Activated T-cell treated with anti-CD3 and anti-CD28 coated beads, Interleukin-2, amount 50 U/mL, for 24 hours (primary cell): ENCODE data around the gene KLHL42.
"Not testable (repeated sequence)": the region's sequence is repeated elsewhere in the genome, so short reads cannot be mapped to it uniquely, and the experiment has no call there.

Source experiments
- DNase-seq: peaks from one replicate; pipeline ENCODE4 v3.0.0-alpha.2; 2020
- H3K27ac Mint-ChIP-seq: 2 replicates; pipeline ENCODE4 v1.8.0; 2020; ENCODE audit warnings: mild to moderate bottlenecking, mixed read lengths
- H3K27me3 Mint-ChIP-seq: 2 replicates; pipeline ENCODE4 v1.8.0; 2020; ENCODE audit warnings: mixed read lengths
- H3K36me3 Mint-ChIP-seq: 2 replicates; pipeline ENCODE4 v1.8.0; 2020; ENCODE audit warnings: low read depth, mixed read lengths
- H3K4me1 Mint-ChIP-seq: 2 replicates; pipeline ENCODE4 v1.8.0; 2020; ENCODE audit warnings: low read depth, mixed read lengths
- H3K4me3 Mint-ChIP-seq: 2 replicates; pipeline ENCODE4 v1.8.0; 2020; ENCODE audit warnings: mild to moderate bottlenecking, moderate library complexity, mixed read lengths
- H3K9me3 Mint-ChIP-seq: 2 replicates; pipeline ENCODE4 v1.8.0; 2020; ENCODE audit warnings: mixed read lengths

Gene KLHL42, protein sequence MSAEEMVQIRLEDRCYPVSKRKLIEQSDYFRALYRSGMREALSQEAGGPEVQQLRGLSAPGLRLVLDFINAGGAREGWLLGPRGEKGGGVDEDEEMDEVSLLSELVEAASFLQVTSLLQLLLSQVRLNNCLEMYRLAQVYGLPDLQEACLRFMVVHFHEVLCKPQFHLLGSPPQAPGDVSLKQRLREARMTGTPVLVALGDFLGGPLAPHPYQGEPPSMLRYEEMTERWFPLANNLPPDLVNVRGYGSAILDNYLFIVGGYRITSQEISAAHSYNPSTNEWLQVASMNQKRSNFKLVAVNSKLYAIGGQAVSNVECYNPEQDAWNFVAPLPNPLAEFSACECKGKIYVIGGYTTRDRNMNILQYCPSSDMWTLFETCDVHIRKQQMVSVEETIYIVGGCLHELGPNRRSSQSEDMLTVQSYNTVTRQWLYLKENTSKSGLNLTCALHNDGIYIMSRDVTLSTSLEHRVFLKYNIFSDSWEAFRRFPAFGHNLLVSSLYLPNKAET

DNA sequence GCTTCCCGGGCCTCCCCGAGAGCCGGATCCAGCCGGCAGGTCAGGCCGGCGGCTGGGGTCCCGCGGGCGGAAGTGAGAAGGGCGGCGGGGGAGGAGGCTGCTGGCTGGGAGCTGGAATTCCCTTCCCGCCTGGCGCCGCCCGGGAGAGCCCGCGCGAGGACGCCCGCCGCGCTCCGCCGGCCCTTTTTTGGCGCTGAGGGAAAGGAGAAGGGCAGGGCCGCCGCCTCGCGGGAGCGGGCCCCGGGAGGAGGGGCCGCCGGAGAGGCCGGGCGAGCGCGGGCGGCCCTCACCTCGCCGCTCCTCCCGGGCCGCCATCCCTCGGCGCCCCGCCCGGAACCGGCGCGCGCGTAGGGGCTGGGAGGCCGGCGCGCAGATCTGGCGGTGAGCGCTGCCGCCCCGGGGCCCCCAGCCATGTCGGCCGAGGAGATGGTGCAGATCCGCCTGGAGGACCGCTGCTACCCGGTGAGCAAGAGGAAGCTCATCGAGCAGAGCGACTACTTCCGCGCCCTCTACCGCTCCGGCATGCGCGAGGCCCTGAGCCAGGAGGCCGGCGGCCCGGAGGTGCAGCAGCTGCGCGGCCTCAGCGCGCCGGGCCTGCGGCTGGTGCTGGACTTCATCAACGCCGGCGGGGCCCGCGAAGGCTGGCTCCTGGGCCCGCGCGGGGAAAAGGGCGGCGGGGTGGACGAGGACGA is at the start of gene KLHL42, which contains the start of gene MANSC4:
TSS of gene KLHL42 (plus strand) at position 314 of the 692 bp plus-strand sequence. CDS start at position 412, 98 bp downstream.
TSS of gene MANSC4 (minus strand) at position 317 of the 692 bp plus-strand sequence. CDS start 8,960 bp downstream, outside the sequence.
- H3K9me3 Mint-ChIP-seq = no peaks in the 10 kb centered on the region
- H3K4me3 Mint-ChIP-seq = peak within 1 kb of the TSS; percentile 81
- peaks cover 35% of the 10 kb centered on the region for H3K4me1 Mint-ChIP-seq
- peaks cover 26% of the 10 kb centered on the region for H3K36me3 Mint-ChIP-seq
- H3K27ac Mint-ChIP-seq = peak within 1 kb of the TSS; percentile 79
- DNase-seq = peak; percentile 82
- peaks cover 3% of the 10 kb centered on the region for H3K27me3 Mint-ChIP-seq

DNA sequence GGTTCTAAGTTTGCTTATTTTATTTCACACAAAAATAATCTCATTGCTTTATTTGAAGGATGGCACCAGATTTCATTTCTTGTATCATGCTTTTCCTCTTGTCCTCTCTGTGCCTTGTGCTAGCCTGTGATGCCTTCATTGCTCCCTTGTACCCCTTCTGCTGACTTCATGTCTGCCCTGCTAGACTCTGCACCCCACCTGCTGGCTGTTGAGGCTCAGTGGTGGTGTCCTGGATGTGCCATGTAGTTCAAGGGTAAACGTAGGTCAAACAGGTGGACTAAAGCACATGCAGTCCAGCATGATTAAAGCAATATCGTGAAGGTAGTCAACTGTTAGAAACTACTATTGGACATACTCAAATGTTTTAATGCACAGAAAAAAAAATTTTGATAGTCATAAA is 47.8 kb upstream of the KLHL42 start:
- Mint-ChIP-seq H3K9me3 (no peaks in the 10 kb centered on the region), H3K36me3 (peaks cover 79% of the 10 kb centered on the region), H3K27ac (no peak overlapping the region), H3K27me3 (no peaks in the 10 kb centered on the region), H3K4me3 (no peak overlapping the region), H3K4me1 (no peaks in the 10 kb centered on the region)
- DNase-seq = no peak

DNA sequence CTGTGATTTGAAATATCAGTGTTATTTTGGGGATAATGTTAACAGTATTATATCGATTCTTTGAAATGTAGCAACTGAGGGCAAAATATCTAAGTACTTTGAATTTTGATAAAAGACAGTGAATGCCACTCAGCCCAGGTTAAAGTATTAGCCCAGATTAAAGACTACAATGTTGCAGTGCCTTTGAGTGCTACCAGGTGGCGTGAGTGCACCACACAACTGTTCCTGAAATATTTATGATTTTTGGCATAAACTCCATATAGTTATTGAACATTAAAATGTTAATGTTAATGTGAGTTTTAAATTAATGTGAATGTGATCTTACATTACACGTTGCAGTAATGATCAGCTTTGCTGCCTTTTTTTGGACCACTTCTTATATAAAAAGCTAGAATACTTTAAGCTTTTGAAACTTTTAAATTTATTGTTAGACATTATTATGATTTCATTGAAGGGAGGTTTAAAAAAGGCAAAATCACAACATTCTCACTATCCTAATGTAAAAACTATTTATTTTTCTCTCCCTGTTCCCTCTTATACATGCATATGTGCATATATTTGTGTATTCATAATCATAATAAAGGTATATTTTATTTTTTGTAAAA is 46.9 kb upstream of the KLHL42 start:
- DNase-seq = peak; percentile 45

GRCh38 chr12:27733791-27734190 is 46.2 kb upstream of the KLHL42 start:
- Mint-ChIP-seq H3K27ac (no peak overlapping the region), H3K9me3 (no peaks in the 10 kb centered on the region), H3K4me1 (no peaks in the 10 kb centered on the region), H3K4me3 (no peak overlapping the region), H3K36me3 (peaks cover 82% of the 10 kb centered on the region), H3K27me3 (no peaks in the 10 kb centered on the region)
- DNase-seq = no peak

More for the DNA sequence above, 46.9 kb upstream of the KLHL42 start:
- Mint-ChIP-seq H3K4me3 (no peak overlapping the region), H3K27ac (no peak overlapping the region), H3K4me1 (no peaks in the 10 kb centered on the region), H3K27me3 (no peaks in the 10 kb centered on the region), H3K36me3 (peaks cover 85% of the 10 kb centered on the region), H3K9me3 (no peaks in the 10 kb centered on the region)

DNA sequence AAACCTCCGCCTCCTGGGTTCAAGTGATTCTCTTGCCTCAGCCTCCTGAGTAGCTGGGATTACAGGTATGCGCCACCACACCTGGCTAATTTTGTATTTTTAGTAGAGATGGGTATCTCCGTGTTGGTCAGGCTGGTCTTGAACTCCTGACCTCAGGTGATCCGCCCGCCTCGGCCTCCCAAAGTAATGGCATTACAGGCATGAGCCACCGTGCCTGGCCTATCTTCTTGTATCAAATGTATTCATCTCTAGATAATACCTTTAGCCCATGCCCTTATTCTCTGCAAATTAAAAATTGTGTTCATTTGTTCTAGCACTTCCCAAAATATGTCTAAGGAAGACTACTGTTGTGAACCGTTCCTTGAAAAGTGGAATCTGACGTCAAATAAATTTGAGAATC is 45.7 kb upstream of the KLHL42 start:
- not testable (repeated sequence) for H3K4me3 Mint-ChIP-seq, H3K9me3 Mint-ChIP-seq, H3K4me1 Mint-ChIP-seq, H3K27ac Mint-ChIP-seq, DNase-seq, H3K27me3 Mint-ChIP-seq
- H3K36me3 Mint-ChIP-seq = peaks cover 82% of the 10 kb centered on the region

GRCh38 chr12:27743601-27744000 is 36.4 kb upstream of the KLHL42 start:
- peaks cover 88% of the 10 kb centered on the region for H3K36me3 Mint-ChIP-seq
- H3K4me3 Mint-ChIP-seq = no peak overlapping the region
- H3K27ac Mint-ChIP-seq = no peak overlapping the region
- no peaks in the 10 kb centered on the region for H3K27me3 Mint-ChIP-seq
- DNase-seq = no peak
- peaks cover 9% of the 10 kb centered on the region for H3K4me1 Mint-ChIP-seq
- no peaks in the 10 kb centered on the region for H3K9me3 Mint-ChIP-seq

GRCh38 chr12:27745734-27746133 is 34.3 kb upstream of the KLHL42 start:
- H3K4me3 Mint-ChIP-seq, H3K27me3 Mint-ChIP-seq, DNase-seq, H3K27ac Mint-ChIP-seq, H3K9me3 Mint-ChIP-seq, H3K4me1 Mint-ChIP-seq: not testable (repeated sequence)
- peaks cover 86% of the 10 kb centered on the region for H3K36me3 Mint-ChIP-seq

GRCh38 chr12:27747111-27747820 is 32.8 kb upstream of the KLHL42 start:
- Mint-ChIP-seq H3K27ac (no peak overlapping the region), H3K4me1 (peaks cover 2% of the 10 kb centered on the region), H3K9me3 (no peaks in the 10 kb centered on the region), H3K4me3 (no peak overlapping the region), H3K27me3 (no peaks in the 10 kb centered on the region), H3K36me3 (peaks cover 84% of the 10 kb centered on the region)
- DNase-seq = no peak

GRCh38 chr12:27751386-27752047 is 28.5 kb upstream of the KLHL42 start:
- no peaks in the 10 kb centered on the region for H3K9me3 Mint-ChIP-seq
- H3K4me1 Mint-ChIP-seq = peaks cover 2% of the 10 kb centered on the region
- H3K27ac Mint-ChIP-seq = peak overlapping the region; percentile 44
- no peak overlapping the region for H3K4me3 Mint-ChIP-seq
- peaks cover 75% of the 10 kb centered on the region for H3K36me3 Mint-ChIP-seq
- H3K27me3 Mint-ChIP-seq = no peaks in the 10 kb centered on the region
- DNase-seq = no peak

DNA sequence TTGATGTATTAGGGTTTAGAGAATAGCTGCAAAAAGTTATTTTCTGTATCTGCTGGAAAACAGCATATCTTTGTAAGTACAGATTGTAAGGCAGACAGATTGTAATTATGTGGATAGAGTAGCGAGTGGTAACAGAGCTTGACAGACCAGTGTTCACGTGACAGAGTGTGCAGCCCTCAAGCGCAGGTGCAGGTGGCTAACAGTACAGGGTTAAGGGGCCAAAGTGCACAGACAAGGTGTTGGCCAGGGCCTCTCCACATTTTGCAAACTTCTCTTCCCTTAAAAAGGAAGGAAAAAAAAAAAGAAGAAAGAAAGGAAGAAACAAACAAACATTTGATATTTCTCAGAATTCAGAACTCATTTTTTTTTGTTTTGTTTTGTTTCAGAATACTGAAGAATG is 25.2 kb upstream of the KLHL42 start:
- H3K36me3 Mint-ChIP-seq = peaks cover 60% of the 10 kb centered on the region
- no peaks in the 10 kb centered on the region for H3K9me3 Mint-ChIP-seq
- DNase-seq = no peak
- no peak overlapping the region for H3K4me3 Mint-ChIP-seq
- H3K27me3 Mint-ChIP-seq = no peaks in the 10 kb centered on the region
- H3K4me1 Mint-ChIP-seq = no peaks in the 10 kb centered on the region
- no peak overlapping the region for H3K27ac Mint-ChIP-seq

DNA sequence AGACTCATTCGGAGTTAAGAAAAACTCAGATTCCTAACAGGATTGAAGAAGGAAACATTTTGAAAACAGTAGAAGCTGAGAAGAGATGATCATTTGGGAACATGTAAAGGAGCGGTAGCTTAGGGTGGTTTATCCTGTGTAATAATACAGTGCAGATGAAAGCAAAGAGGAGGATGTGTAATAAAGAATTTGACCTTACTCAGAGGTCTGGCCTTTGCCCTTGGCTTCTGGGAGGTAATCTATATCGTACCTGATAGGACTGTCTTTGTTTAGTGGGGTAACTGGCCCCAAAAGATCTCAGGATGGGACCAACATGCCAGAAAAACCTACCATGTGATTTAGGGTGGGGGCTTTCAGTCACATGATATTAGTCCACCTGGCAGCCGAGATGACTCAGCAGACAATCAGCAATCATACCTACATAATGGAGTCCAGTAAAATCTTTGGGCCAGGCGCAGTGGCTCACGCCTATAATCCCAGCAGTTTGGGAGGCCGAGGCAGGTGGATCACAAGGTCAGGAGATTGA is 23.3 kb upstream of the KLHL42 start:
- H3K36me3 Mint-ChIP-seq = peaks cover 49% of the 10 kb centered on the region
- no peak for DNase-seq
- no peaks in the 10 kb centered on the region for H3K4me1 Mint-ChIP-seq
- H3K9me3 Mint-ChIP-seq = no peaks in the 10 kb centered on the region
- H3K4me3 Mint-ChIP-seq = no peak overlapping the region
- H3K27me3 Mint-ChIP-seq = no peaks in the 10 kb centered on the region
- H3K27ac Mint-ChIP-seq = peak overlapping the region; percentile 5

GRCh38 chr12:27762757-27763156 is 17.3 kb upstream of the KLHL42 start:
- Mint-ChIP-seq H3K4me1 (peaks cover 7% of the 10 kb centered on the region), H3K27ac (no peak overlapping the region), H3K27me3 (no peaks in the 10 kb centered on the region), H3K9me3 (no peaks in the 10 kb centered on the region), H3K4me3 (no peak overlapping the region), H3K36me3 (peaks cover 9% of the 10 kb centered on the region)
- DNase-seq = no peak

DNA sequence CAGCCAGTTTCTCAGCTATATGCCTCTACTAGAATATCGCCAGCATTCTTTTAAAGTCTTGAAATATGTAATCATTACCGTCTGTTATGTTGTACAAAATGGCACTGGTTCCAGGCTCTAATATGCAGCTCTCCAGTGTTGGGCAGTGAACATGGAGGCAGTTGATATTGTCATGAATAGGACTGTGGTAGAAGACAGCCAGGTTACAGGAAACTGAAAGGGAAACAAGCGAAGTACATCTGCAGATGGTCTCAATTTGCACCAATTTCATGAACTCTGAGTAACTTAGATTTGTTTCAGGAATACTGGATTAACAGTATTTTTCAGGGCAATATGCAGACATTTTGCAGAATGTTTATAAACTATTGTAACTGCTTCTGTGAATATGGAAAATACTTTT is 13.4 kb upstream of the KLHL42 start:
- H3K36me3 Mint-ChIP-seq = peaks cover 3% of the 10 kb centered on the region
- H3K9me3 Mint-ChIP-seq = no peaks in the 10 kb centered on the region
- no peak for DNase-seq
- no peak overlapping the region for H3K27ac Mint-ChIP-seq
- H3K4me1 Mint-ChIP-seq = peaks cover 10% of the 10 kb centered on the region
- no peak overlapping the region for H3K4me3 Mint-ChIP-seq
- no peaks in the 10 kb centered on the region for H3K27me3 Mint-ChIP-seq
